ENCODE measurements around the gene GNG12. TPM values are rescaled to one million over a fixed set of nuclear protein-coding genes. Genes with fewer than 3 reads are reported as not detected.

The GNG12 gene
- total and polyA plus RNA-seq, 2 donors (not counting 1 experiment from before 2014, with no cell fraction given) = not detected

- Mint-ChIP-seq H3K27me3 (peaks cover 15% of the 10 kb centered on the region), H3K27ac (no peak overlapping the region), H3K4me1 (no peaks in the 10 kb centered on the region), H3K4me3 (no peak overlapping the region), H3K9me3 (ENCODE audit: insufficient read depth) (no peaks in the 10 kb centered on the region)
- Histone ChIP-seq H3K4me1 (ENCODE audit: control insufficient read depth in 2 of 2, insufficient read depth in 2 of 2, low read length in 2 of 2) (no peaks in the 10 kb centered on the region), H3K79me2 (ENCODE audit: control insufficient read depth, insufficient read depth, low read length) (no peaks in the 10 kb centered on the region), H3K4me3 (ENCODE audit: control extremely low read depth in 1 of 5, extremely low read depth in 1 of 5, insufficient read depth in 1 of 5, low read depth in 2 of 5, low read length in 4 of 5) (no peak overlapping the region), H3K27ac (ENCODE audit: low read length in 2 of 2) (no peak overlapping the region), H2AFZ (ENCODE audit: insufficient read depth, low read depth, low read length, poor library complexity, severe bottlenecking) (no peak overlapping the region), H3K9me3 (ENCODE audit: control extremely low read depth in 1 of 3, control insufficient read depth in 2 of 3, insufficient read depth in 1 of 3, low read length in 2 of 3) (no peaks in the 10 kb centered on the region), H3K27me3 (replicated peaks in 1 of 4; ENCODE audit: control extremely low read depth in 1 of 4, control insufficient read depth in 3 of 4, insufficient read depth in 4 of 4, low read length in 3 of 4) (peaks cover 0 to 2% (median 0%) of the 10 kb centered on the region in 4 experiments), H3K9ac (ENCODE audit: low read length) (no peak overlapping the region), H4K20me1 (ENCODE audit: control insufficient read depth, insufficient read depth, low read length, poor library complexity, severe bottlenecking) (no peaks in the 10 kb centered on the region), H3K36me3 (replicated peaks in 1 of 2; ENCODE audit: control extremely low read depth in 1 of 2, control insufficient read depth in 1 of 2, extremely low read depth in 1 of 2, insufficient read depth in 2 of 2, low read length in 1 of 2) (no peaks in the 10 kb centered on the region), H3K4me2 (replicated peaks; ENCODE audit: low read depth, low read length, poor library complexity, severe bottlenecking) (no peak overlapping the region)
- no peak for ATAC-seq (ENCODE audit: low read depth)
- no peak for DNase-seq
- TF ChIP-seq EZH2 (IDR thresholded peaks at IDR 0.05; ENCODE audit: borderline replicate concordance, insufficient read depth, low read depth, low read length, poor library complexity, severe bottlenecking) = no peak
- TF ChIP-seq CTCF (IDR thresholded peaks at IDR 0.05) = no peak
- 85% methylated on average over 1 of the region's 1 CpG for WGBS (ENCODE audit: insufficient coverage)
- intact Hi-C loops (cut with micrococcal nuclease) = no loop called here
- CTCF ChIA-PET = no interaction called here
- POLR2A ChIA-PET = no interaction called here
Observed at GRCh38 chr1:67792741-67793458, 40.4 kb downstream of the GNG12 start.

DNA sequence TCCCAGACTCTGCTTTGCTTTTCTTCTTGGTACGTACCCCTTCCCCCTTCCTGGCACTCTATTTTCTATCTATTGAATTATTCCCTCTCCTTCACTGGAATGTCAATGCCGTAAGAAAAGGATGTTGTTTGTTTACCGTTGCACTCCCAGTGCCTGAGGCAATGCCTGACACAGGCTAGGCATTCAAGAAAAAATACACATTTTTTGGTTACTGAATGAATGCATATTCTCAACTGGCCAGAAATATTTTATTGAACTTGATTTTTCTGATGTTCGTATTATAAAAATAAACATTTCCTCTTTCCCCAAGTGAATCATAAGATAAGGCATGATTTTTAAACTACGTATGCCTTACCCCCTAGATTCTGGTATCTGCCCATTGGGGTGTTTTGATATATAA, 41.2 kb downstream of the GNG12 start:
- Histone ChIP-seq H3K36me3 (replicated peaks in 1 of 2; ENCODE audit: control extremely low read depth in 1 of 2, control insufficient read depth in 1 of 2, extremely low read depth in 1 of 2, insufficient read depth in 2 of 2, low read length in 1 of 2) (no peaks in the 10 kb centered on the region), H3K79me2 (ENCODE audit: control insufficient read depth, insufficient read depth, low read length) (no peaks in the 10 kb centered on the region), H3K4me2 (replicated peaks; ENCODE audit: low read depth, low read length, poor library complexity, severe bottlenecking) (no peak overlapping the region), H3K27ac (ENCODE audit: low read length in 2 of 2) (no peak overlapping the region), H3K9ac (ENCODE audit: low read length) (no peak overlapping the region), H3K4me3 (ENCODE audit: control extremely low read depth in 1 of 5, extremely low read depth in 1 of 5, insufficient read depth in 1 of 5, low read depth in 2 of 5, low read length in 4 of 5) (no peak overlapping the region), H3K27me3 (replicated peaks in 1 of 4; ENCODE audit: control extremely low read depth in 1 of 4, control insufficient read depth in 3 of 4, insufficient read depth in 4 of 4, low read length in 3 of 4) (peaks cover 0 to 2% (median 0%) of the 10 kb centered on the region in 4 experiments), H3K4me1 (ENCODE audit: control insufficient read depth in 2 of 2, insufficient read depth in 2 of 2, low read length in 2 of 2) (no peaks in the 10 kb centered on the region), H3K9me3 (ENCODE audit: control extremely low read depth in 1 of 3, control insufficient read depth in 2 of 3, insufficient read depth in 1 of 3, low read length in 2 of 3) (no peaks in the 10 kb centered on the region), H4K20me1 (ENCODE audit: control insufficient read depth, insufficient read depth, low read length, poor library complexity, severe bottlenecking) (no peaks in the 10 kb centered on the region), H2AFZ (ENCODE audit: insufficient read depth, low read depth, low read length, poor library complexity, severe bottlenecking) (no peak overlapping the region)
- no peak for DNase-seq
- ChIA-PET POLR2A (no interaction called here), CTCF (interaction anchor here (1.4 kb wide), 1 partner anchor 32 kb away, joined by 3 read pairs; no protein-coding TSS in a partner anchor)
- Mint-ChIP-seq H3K27me3 (peaks cover 15% of the 10 kb centered on the region), H3K27ac (no peak overlapping the region), H3K4me3 (no peak overlapping the region), H3K4me1 (no peaks in the 10 kb centered on the region), H3K9me3 (ENCODE audit: insufficient read depth) (no peaks in the 10 kb centered on the region)
- TF ChIP-seq EZH2 (IDR thresholded peaks at IDR 0.05; ENCODE audit: borderline replicate concordance, insufficient read depth, low read depth, low read length, poor library complexity, severe bottlenecking) = no peak
- no peak for TF ChIP-seq CTCF (IDR thresholded peaks at IDR 0.05)
- intact Hi-C loops (cut with micrococcal nuclease) = no loop called here
- 100% methylated on average over 3 of the region's 5 CpGs for WGBS (ENCODE audit: insufficient coverage)
- no peak for ATAC-seq (ENCODE audit: low read depth)
